Hematopoietic multipotent progenitor cell treated with erythropoietin and hydrocortisone succinate and interleukin-3 and kit ligand, for 4 days (in vitro differentiated cells): ENCODE data around the gene ATP8B3.

ENCODE experiments used
- DNase-seq: peaks from one replicate; pipeline ENCODE4 v3.0.0-alpha.2; 2015

ATP8B3 gene

DNA sequence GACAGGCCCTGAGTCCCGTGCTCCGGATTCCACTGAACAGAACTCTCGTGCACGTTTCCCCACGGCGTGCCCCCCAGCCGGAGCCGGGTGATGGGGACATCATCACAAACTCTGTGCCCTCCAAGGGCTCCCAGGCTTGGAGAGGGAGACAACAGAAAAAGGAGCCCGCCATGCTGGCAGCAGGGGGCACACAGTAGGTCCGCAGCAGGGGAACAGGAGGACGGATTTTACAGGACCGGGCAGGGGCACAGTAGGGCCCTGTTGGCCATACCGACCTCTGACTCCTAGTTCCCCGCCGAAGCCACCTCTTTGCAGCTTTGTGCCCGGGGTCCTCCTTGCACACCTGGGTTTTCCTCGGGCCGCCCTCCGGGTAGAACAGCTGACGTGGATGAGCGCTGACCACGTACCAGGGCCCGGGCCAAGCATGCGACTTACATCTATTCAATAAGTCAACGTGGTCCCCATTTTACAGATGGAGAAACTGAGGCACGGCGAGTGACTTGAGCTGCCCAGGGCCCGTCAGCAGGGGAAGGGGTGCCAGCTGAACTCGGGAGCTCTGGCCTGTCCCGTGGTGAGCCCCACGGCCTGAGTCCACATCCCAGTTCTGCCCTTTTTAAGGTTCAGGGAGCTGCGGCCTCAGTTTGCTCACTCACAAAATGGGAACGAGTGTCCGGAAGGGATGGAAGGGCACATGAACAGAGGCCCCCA, 68.9 kb downstream of the ATP8B3 start:
- DNase-seq = no peak

- no peak for DNase-seq
These were observed 72.0 kb downstream of the ATP8B3 start for GRCh38 chr19:1739960-1740629.

DNA sequence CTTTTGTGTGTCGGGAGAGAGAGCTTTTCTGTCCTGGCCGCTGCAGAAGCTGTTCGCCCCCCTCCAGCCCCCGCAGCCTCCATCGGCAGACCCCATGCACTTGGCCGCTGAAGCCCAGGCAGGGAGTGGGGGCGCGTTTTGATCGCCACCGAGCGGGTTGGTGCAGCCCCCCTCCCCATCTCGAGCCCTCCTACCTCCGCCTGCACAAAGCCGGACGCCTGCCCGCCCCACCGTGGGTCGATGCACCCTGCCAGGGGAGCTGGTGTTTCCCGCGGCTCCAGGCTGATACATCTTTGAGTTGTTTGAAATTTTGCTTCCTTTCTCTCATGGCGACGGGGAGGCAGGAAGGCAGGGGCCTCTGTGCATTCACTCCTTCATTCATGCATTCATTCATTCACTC, 75.1 kb downstream of the ATP8B3 start:
- no peak for DNase-seq

DNA sequence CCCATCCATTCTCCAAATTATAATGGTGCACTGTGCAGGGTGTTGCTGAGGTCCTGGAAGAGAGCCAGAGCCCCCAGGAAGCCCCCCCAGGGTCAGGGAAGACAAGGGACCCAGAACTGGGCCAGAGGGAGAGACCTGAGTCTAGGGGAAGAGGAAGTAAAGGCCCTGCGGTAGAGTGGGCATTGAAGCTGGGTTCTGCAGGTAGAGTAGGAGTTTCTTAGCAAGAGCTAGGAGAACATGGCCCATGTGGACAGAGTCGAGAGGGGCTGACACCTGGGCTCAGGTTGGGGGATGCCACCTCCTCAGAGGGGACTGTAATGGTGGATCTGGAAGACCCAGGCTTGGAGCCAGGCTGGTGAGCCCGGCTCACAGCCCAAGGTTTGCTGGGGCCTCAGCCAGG, 75.8 kb downstream of the ATP8B3 start:
- DNase-seq = no peak

GRCh38 chr19:1734321-1734966, 77.6 kb downstream of the ATP8B3 start:
- DNase-seq = no peak
